ENCODE measurements around the gene ITGA4. TPM values are rescaled to one million over a fixed set of nuclear protein-coding genes. Genes with fewer than 3 reads are reported as not detected.

Gene ITGA4
- total RNA-seq (2014; rRNA removed; shearing (Covaris generic)), result 30.0 and 31.6 TPM in 2 replicates

DNA sequence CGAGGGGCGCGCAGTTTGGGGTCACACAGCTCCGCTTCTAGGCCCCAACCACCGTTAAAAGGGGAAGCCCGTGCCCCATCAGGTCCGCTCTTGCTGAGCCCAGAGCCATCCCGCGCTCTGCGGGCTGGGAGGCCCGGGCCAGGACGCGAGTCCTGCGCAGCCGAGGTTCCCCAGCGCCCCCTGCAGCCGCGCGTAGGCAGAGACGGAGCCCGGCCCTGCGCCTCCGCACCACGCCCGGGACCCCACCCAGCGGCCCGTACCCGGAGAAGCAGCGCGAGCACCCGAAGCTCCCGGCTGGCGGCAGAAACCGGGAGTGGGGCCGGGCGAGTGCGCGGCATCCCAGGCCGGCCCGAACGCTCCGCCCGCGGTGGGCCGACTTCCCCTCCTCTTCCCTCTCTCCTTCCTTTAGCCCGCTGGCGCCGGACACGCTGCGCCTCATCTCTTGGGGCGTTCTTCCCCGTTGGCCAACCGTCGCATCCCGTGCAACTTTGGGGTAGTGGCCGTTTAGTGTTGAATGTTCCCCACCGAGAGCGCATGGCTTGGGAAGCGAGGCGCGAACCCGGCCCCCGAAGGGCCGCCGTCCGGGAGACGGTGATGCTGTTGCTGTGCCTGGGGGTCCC is at the start of gene ITGA4:
ITGA4 (plus strand) TSS at position 266 of the 620 bp plus-strand sequence; CDS start at position 535, 269 bp downstream.

Other genes starting within 250 kb of the ITGA4 start
- gene CERKL, start 199.7 kb downstream of the ITGA4 start, total RNA-seq (2014; rRNA removed; shearing (Covaris generic)), result not detected in 2 replicates
- gene NEUROD1, start 223.1 kb downstream of the ITGA4 start, total RNA-seq (2014; rRNA removed; shearing (Covaris generic)), result not detected in 2 replicates